ENCODE data around the gene PTGIS. TPM values are rescaled to one million over a fixed set of nuclear protein-coding genes. Genes with fewer than 3 reads are reported as not detected.
A peak's percentile ranks its signal among the peaks of the same experiment; 100 is the strongest.
"Not testable (repeated sequence)": the region's sequence is repeated elsewhere in the genome, so short reads cannot be mapped to it uniquely, and the experiment has no call there.

Gene PTGIS
- total RNA-seq, result 10 to 100 TPM in 3 of 4 donors, 1 to 10 TPM in 1; 4.4 to 41.2 (median 16.2) TPM

- intact Hi-C loops (cut with DNase I), result no loop called here
- 31 to 36% methylated on average over 15 to 26 of the region's 70 CpGs for WGBS, 2 donors
- no peaks in the 10 kb centered on the region for H3K9me3 ChIP-seq
- no peaks in the 10 kb centered on the region for H3K36me3 ChIP-seq
- H3K27ac ChIP-seq, result peak within 1 kb of the TSS in 2 of 3 donors; percentile 34 to 48
- H3K27me3 ChIP-seq, result peaks cover 4% of the 10 kb centered on the region
- TF ChIP-seq CTCF (IDR thresholded peaks at IDR 0.05) (no peak), POLR2A (IDR thresholded peaks at IDR 0.05) (no peak)
- DNase-seq, result peak in 1 of 2 donors; percentile 5
- peaks cover 4 to 8% of the 10 kb centered on the region in 2 donors for H3K4me1 ChIP-seq
- peak within 1 kb of the TSS in 1 of 3 donors; percentile 30 for H3K4me3 ChIP-seq (replicated peaks in 1 of 3)
These were observed at the start of gene PTGIS for GRCh38 chr20:49567421-49568277. PTGIS (minus strand) TSS chr20:49568137; CDS start chr20:49568116, 21 bp downstream.

- H3K27me3 ChIP-seq; H3K27ac ChIP-seq; H3K9me3 ChIP-seq; H3K4me1 ChIP-seq; DNase-seq; intact Hi-C loops (cut with DNase I); H3K4me3 ChIP-seq (replicated peaks in 1 of 3); H3K36me3 ChIP-seq: not testable (repeated sequence)
- 57 to 75% methylated on average over 2 to 3 of the region's 3 CpGs for WGBS, 2 donors
These were observed 49.5 kb upstream of the PTGIS start for GRCh38 chr20:49617394-49617793.

DNA sequence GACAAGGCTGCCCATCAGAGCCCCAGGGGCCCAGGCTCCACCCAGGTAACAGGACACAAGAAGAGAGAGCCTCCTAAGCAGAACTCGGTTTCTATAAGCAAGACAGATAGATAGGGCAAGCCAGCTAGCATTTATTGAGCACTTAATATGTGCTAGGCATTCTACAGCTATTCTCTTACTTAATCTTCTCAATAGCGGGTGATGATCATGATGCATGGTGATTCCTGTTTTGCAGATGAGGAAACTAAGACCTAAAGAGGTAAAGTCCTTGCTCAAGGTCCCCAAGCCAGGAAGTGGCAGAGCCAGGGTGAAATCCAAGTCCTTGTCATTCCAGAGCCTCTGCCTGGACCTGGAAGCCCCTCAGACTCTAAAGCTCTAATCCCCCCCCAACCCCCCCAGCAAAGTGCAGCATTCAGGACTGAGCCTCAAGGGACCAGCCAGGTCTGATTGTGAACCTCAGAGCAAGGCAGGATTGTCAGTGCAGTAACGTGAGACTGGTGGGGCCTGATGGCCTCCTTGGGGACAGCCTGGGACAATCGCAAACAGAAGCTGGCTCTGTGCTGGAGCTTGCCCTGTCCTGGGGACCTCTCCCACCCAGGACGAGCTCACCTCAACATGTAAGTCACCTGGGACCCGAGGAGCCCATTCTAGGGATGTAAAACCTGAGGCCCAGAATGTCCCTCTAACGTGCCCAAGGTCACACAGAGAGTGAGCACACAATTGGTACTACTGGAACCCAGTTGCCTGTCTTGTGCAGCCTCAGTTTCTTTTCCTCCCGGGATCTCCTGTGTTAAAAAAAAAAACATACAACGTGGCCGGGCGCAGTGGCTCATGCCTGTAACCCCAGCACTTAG lies 48.4 kb upstream of the PTGIS start:
- no peak for DNase-seq
- Histone ChIP-seq H3K36me3 (no peaks in the 10 kb centered on the region), H3K4me3 (replicated peaks in 1 of 3) (no peak overlapping the region), H3K9me3 (no peaks in the 10 kb centered on the region), H3K4me1 (peaks cover 0 to 5% of the 10 kb centered on the region in 2 donors), H3K27me3 (no peaks in the 10 kb centered on the region), H3K27ac (no peak overlapping the region)
- TF ChIP-seq CTCF (IDR thresholded peaks at IDR 0.05) (no peak), POLR2A (IDR thresholded peaks at IDR 0.05) (no peak)
- 82 to 84% methylated on average over 8 to 9 of the region's 11 CpGs for WGBS, 2 donors
- intact Hi-C loops (cut with DNase I), result no loop called here

DNA sequence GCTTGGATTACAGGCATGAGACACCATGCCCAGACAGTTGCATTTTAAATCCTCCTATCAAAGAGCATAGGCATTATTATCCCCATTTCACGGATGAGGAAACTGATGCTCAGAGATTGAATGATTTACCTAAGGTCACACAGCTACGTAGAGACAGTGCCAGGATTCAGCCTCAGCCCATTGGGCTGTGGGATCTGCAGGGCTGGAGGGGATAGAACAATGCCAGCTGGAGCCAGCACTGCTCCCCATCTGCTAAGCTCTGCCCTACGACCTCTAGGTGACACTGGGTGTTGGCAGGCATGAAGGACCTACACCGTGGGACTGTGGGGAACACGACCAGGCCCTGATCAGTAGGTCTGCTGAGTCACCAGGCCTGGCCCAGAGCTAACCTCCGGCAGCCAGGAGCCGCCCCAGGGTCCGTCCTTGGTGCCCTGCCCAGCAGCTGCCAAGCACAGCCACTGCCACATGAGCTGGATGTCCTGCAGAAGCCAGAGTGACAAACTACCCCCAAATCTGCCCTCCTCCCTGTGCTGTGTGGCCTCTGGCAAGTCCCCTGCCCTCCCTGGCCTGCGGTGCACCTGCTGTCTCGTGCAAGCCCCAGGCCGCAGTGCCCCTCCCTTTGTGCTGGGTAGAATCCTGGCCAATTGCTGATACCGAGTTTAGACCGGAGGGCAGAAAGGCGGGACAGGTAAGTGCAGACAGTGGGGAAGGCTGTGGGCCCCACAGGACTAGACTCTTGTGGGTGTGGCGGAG lies 47.6 kb upstream of the PTGIS start:
- H3K9me3 ChIP-seq, result no peaks in the 10 kb centered on the region
- no peak for DNase-seq
- 79 to 92% methylated on average over 13 of the region's 15 CpGs for WGBS, 2 donors
- H3K4me3 ChIP-seq (replicated peaks in 1 of 3), result no peak overlapping the region
- peaks cover 0 to 13% of the 10 kb centered on the region in 2 donors for H3K4me1 ChIP-seq
- H3K27ac ChIP-seq, result no peak overlapping the region
- no peaks in the 10 kb centered on the region for H3K27me3 ChIP-seq
- intact Hi-C loops (cut with DNase I), result no loop called here
- TF ChIP-seq CTCF (IDR thresholded peaks at IDR 0.05) (no peak), POLR2A (IDR thresholded peaks at IDR 0.05) (no peak)
- no peaks in the 10 kb centered on the region for H3K36me3 ChIP-seq

DNA sequence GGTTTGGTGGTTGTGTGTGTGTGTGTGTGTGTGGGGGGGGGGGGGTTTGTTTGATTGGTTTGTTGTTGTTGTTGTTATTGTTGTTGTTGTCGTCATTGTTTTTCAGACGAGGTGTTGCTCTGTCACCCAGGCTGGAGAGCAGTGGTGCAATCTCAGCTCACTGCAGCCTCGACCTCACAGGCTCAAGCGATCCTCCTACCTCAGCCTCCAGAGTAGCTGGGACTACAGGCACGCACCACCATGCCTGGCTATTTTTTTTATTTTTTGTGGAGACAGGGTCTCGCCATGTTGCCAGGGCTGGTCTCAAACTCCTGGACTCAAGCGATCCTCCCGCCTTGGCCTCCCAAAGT lies 47.1 kb upstream of the PTGIS start:
- DNase-seq; H3K27ac ChIP-seq; H3K27me3 ChIP-seq; H3K4me3 ChIP-seq (replicated peaks in 1 of 3); H3K36me3 ChIP-seq; intact Hi-C loops (cut with DNase I); H3K9me3 ChIP-seq: not testable (repeated sequence)
- H3K4me1 ChIP-seq, result peaks cover 0 to 10% of the 10 kb centered on the region in 2 donors
- WGBS, 2 donors, result 94 to 97% methylated on average over 8 of the region's 8 CpGs

All from thyroid gland (tissue), 4 donors.